Brain microvascular endothelial cell (primary cell): ENCODE results near the gene LRMDA.

ENCODE experiments used
- DNase-seq: peaks from one replicate; pipeline ENCODE4 v3.0.0-alpha.2; 2020
- H3K27ac ChIP-seq: fragments of 250-450 bp; sonication (Bioruptor Pico); 2 replicates; pipeline ENCODE4 v1.5.1; 2020; ENCODE audit warnings: mild to moderate bottlenecking, moderate library complexity
- H3K27me3 ChIP-seq: fragments of 250-450 bp; sonication (Bioruptor Pico); replicated peaks from 2 replicates; pipeline ENCODE4 v1.5.1; 2020; ENCODE audit warnings: mild to moderate bottlenecking
- H3K36me3 ChIP-seq: fragments of 250-450 bp; sonication (Bioruptor Pico); replicated peaks from 2 replicates; pipeline ENCODE4 v1.5.1; 2020; ENCODE audit warnings: mild to moderate bottlenecking
- H3K4me3 ChIP-seq: 2 replicates; pipeline ENCODE4 v1.5.1; 2011; ENCODE audit warnings: low read depth, mild to moderate bottlenecking, control low read depth, low read length, moderate library complexity
- in situ Hi-C: cut with HindIII; loops from 2 replicates; pipeline ENCODE4 v1.10.0; 2017; ENCODE audit warnings: low sequenced_read_pairs, low pct_ligation_motif_present
- TF ChIP-seq, protein P1 (sequence below): IDR thresholded peaks from 2 replicates; pipeline ENCODE4 v1.5.1; 2011; ENCODE audit warnings: low read depth, mild to moderate bottlenecking, moderate library complexity, low read length, control low read depth, inconsistent platforms; ENCODE audit errors: missing control alignments

Gene LRMDA

DNA sequence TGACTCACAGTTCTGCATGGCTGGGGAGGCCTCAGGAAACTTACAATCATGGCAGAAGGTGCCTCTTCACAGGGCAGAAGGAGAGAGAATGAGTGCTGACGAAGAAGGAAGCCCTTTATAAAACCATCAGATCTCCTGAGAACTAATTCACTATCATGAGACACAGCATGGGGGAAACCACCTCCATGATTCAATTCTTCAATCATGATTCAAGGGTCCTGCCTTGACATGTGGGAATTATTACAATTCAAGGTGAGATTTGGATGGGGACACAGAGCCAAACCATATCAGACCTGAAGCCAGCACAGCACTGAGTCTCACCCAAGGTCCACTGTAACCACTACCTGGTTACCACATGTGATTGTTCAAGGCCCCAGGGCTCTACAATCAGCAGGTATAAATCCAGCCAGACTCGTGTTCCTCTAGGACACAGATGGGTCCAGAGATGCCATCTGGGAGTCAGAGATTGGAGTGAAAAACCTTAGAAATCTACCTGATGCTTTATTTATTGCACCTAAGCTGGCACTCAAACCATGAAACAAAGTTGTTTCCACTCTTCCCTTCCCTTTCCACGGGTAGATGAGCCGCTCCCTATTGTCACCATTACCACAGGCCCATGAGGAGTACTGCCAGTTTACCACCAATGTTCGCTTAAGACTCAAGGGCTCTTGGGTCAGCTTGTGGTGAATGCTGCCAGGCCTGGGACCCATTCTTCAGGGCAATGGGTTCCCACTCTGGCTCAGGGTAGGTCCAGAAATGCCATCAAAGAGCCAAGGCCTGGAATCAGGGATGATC lies 1061.5 kb downstream of the LRMDA start:
- no peak overlapping the region for H3K4me3 ChIP-seq
- no peak for DNase-seq
- peak overlapping the region; percentile 92 for H3K27ac ChIP-seq
- H3K36me3 ChIP-seq, result no peaks in the 10 kb centered on the region
- no peaks in the 10 kb centered on the region for H3K27me3 ChIP-seq
- in situ Hi-C loops, result no loop called here
- TF ChIP-seq, protein P1, sequence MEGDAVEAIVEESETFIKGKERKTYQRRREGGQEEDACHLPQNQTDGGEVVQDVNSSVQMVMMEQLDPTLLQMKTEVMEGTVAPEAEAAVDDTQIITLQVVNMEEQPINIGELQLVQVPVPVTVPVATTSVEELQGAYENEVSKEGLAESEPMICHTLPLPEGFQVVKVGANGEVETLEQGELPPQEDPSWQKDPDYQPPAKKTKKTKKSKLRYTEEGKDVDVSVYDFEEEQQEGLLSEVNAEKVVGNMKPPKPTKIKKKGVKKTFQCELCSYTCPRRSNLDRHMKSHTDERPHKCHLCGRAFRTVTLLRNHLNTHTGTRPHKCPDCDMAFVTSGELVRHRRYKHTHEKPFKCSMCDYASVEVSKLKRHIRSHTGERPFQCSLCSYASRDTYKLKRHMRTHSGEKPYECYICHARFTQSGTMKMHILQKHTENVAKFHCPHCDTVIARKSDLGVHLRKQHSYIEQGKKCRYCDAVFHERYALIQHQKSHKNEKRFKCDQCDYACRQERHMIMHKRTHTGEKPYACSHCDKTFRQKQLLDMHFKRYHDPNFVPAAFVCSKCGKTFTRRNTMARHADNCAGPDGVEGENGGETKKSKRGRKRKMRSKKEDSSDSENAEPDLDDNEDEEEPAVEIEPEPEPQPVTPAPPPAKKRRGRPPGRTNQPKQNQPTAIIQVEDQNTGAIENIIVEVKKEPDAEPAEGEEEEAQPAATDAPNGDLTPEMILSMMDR, result no peak

DNA sequence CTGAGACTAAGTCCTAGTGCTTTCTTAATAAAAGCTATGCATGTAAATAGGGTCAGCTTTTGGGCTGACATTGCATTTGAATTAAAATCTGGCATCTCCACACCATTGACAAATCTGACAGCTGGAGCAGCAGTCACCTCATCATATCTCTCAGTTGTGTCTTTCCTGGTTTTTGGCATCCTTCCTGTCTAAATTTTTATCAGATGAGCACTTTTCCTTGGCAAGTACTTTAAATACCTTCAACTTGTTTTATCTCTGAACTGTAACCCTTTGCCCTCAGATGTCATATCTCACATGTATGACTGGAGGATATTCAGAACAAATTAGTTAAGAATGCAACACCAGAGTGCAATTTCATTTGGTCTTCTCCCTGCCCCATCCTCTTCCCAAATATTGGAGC lies 1066.2 kb downstream of the LRMDA start:
- TF ChIP-seq, protein P1, result no peak

DNA sequence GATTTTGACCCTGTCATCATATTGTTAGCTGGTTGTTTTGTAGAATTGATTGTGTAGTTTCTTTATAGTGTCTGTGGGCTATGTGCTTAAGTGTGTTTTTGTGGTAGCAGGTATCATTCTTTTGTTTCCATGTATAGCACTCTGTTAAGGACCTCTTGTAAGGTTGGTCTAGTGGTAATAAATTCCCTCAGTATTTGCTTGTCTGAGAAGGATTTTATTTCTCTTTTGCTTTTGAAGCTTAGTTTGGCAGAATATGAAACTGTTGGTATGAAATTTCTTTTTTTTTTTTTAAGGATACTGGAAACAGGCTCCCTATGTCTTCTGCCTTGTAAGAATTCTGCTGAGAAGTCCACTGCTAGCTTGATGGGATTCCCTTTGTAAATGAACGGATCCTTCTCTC lies 1073.4 kb downstream of the LRMDA start:
- Histone ChIP-seq H3K36me3 (no peaks in the 10 kb centered on the region), H3K27me3 (no peaks in the 10 kb centered on the region), H3K27ac (no peak overlapping the region), H3K4me3 (no peak overlapping the region)
- in situ Hi-C loops, result no loop called here
- no peak for DNase-seq
- TF ChIP-seq, protein P1, result no peak

More for the DNA sequence above, 1066.2 kb downstream of the LRMDA start:
- H3K36me3 ChIP-seq, result no peaks in the 10 kb centered on the region
- DNase-seq, result no peak
- no peak overlapping the region for H3K4me3 ChIP-seq
- in situ Hi-C loops, result no loop called here
- no peak overlapping the region for H3K27ac ChIP-seq
- H3K27me3 ChIP-seq, result no peaks in the 10 kb centered on the region

DNA sequence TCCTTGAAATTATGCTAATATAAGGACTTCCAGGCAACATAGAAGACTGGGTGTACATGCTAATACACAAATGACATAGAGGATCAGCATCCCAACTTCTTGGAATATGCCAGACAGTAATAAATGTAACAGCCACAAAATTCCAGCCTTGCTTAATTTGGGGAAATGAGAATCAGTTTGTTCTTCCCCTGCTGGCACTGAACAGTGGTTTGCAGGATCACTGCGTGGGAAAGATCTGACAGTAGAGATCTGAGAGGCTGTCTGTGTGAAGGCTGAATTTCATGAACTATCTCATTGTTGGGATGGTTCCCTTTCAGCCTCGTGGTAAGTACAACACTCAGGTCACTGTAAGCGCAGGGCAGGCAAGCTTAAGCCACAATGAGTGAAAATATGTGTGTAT lies 1078.0 kb downstream of the LRMDA start:
- H3K27me3 ChIP-seq, result no peaks in the 10 kb centered on the region
- H3K36me3 ChIP-seq, result no peaks in the 10 kb centered on the region
- no peak overlapping the region for H3K27ac ChIP-seq
- TF ChIP-seq, protein P1, result no peak
- no peak for DNase-seq
- in situ Hi-C loops, result no loop called here
- H3K4me3 ChIP-seq, result no peak overlapping the region

DNA sequence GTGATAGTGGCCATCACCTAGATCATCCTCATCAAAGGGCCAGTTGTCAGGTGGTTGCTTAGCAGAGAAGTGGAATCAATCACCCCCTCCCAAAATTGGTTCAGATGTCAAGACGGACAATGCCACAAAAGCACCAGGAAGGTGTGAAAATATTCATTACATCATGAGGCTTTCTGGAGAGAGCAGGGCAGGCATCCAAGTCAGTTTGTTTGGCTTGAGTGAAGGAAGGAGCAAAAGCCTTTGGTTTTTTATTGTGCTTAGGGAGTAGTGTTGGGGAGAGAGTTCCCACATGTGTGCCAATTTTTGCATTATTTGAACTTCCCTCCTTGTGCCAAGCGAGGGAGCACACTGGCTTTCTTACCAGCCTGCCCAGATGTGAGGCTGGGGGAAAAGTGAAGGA lies 1082.9 kb downstream of the LRMDA start:
- DNase-seq, result no peak
- Histone ChIP-seq H3K36me3 (no peaks in the 10 kb centered on the region), H3K4me3 (no peak overlapping the region), H3K27me3 (no peaks in the 10 kb centered on the region), H3K27ac (no peak overlapping the region)
- in situ Hi-C loops, result no loop called here
- TF ChIP-seq, protein P1, result no peak

DNA sequence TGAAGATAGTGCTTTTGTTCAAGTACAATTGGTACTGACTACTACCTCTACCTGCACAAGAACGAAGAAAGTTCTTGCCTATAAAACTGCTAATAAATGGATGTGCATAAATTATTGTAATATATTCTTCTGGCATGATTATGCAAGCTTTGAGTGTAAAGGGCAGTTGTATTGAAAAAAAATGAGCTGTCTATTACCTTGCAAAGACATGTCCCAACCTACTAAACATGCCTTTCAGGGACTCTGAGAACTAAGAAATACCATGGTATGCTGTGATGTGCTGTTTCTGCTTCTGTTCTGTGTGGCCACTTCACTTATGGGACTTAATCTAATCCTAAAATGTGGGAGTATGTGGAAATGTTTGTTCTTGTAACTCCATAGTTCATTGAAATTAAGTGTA lies 1083.4 kb downstream of the LRMDA start:
- H3K27ac ChIP-seq, result no peak overlapping the region
- H3K4me3 ChIP-seq, result no peak overlapping the region
- no peaks in the 10 kb centered on the region for H3K27me3 ChIP-seq
- in situ Hi-C loops, result no loop called here
- TF ChIP-seq, protein P1, result no peak
- no peak for DNase-seq
- no peaks in the 10 kb centered on the region for H3K36me3 ChIP-seq
